HG03460 (cell line): ENCODE measurements around the gene B3GAT2.

Source experiments
- ATAC-seq: cut with Tn5 transposase; IDR thresholded peaks from one replicate; pipeline ENCODE4 v1.9.1; 2021; ENCODE audit not compliant: unreplicated experiment

The B3GAT2 gene

GRCh38 chr6:70901324-70901723 is 55.5 kb downstream of the B3GAT2 start:
- no peak for ATAC-seq

- ATAC-seq = no peak
Measured at GRCh38 chr6:70900047-70900446, 56.8 kb downstream of the B3GAT2 start.

- ATAC-seq = no peak
Measured at GRCh38 chr6:70894001-70894400, 62.9 kb downstream of the B3GAT2 start.

- ATAC-seq = no peak
Measured at GRCh38 chr6:70889270-70889669, 67.6 kb downstream of the B3GAT2 start.

GRCh38 chr6:70886661-70887060 is 70.2 kb downstream of the B3GAT2 start:
- ATAC-seq = no peak

GRCh38 chr6:70886071-70886470 is 70.8 kb downstream of the B3GAT2 start:
- no peak for ATAC-seq

- ATAC-seq = peak; percentile 81
Measured at GRCh38 chr6:70884074-70884983, 72.5 kb downstream of the B3GAT2 start.

GRCh38 chr6:70879496-70879895 is 77.4 kb downstream of the B3GAT2 start:
- ATAC-seq = no peak

GRCh38 chr6:70874181-70874913 is 82.5 kb downstream of the B3GAT2 start:
- no peak for ATAC-seq

GRCh38 chr6:70872469-70872868 is 84.4 kb downstream of the B3GAT2 start:
- no peak for ATAC-seq

GRCh38 chr6:70864401-70864800 is 92.5 kb downstream of the B3GAT2 start:
- ATAC-seq = no peak

- no peak for ATAC-seq
Measured at GRCh38 chr6:70863343-70863742, 93.5 kb downstream of the B3GAT2 start.

- ATAC-seq = no peak
Measured at GRCh38 chr6:70860920-70861319, 95.9 kb downstream of the B3GAT2 start.

- no peak for ATAC-seq
Measured at GRCh38 chr6:70860045-70860444, 96.8 kb downstream of the B3GAT2 start.

- ATAC-seq = peak; percentile 100
Measured at GRCh38 chr6:70857387-70858077, 99.3 kb downstream of the B3GAT2 start.

GRCh38 chr6:70852667-70853246 is 104.1 kb downstream of the B3GAT2 start:
- no peak for ATAC-seq

GRCh38 chr6:70849348-70850069 is 107.4 kb downstream of the B3GAT2 start:
- ATAC-seq = no peak

GRCh38 chr6:70847106-70848084 is 109.5 kb downstream of the B3GAT2 start:
- ATAC-seq = no peak

- ATAC-seq = no peak
Measured at GRCh38 chr6:70846207-70846835, 110.5 kb downstream of the B3GAT2 start.
